ENCODE measurements around the gene MCM8.

DNA sequence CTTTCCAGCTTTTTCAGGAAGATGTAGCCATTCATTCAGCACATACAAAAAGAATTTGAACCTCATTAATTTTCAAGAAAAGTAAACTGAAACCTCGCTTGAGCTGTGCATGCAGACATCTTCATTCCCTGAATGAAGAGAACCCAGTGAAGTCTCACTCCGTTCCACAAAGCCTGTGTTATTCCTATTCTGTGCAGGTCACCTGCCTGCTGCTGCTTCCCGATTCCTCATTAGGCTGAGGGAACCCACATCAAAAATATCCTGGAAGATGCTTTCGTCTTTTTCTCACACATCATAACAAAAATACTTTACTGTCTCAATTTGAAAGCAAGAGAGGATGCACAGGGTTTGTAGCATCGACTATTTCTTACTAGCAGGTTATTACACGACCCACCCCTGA, 40.3 kb upstream of the MCM8 start:
- TF ChIP-seq CTCF (IDR thresholded peaks at IDR 0.05; ENCODE audit: low read depth, low read length, poor library complexity, severe bottlenecking): no peak
- no peak for TF ChIP-seq EZH2phosphoT487 (IDR thresholded peaks at IDR 0.05; ENCODE audit: borderline replicate concordance, low read length)
